GM08714 (cell line): ENCODE results near the gene GNAI2.

Experiments
- H3K4me3 ChIP-seq: fragments of 200-500 bp; sonication (Bioruptor generic); 2 replicates; pipeline ENCODE4 v1.5.1; 2014; ENCODE audit warnings: mild to moderate bottlenecking, low read length, inconsistent platforms
- ZNF274 ChIP-seq: IDR thresholded peaks from 2 replicates; pipeline ENCODE4 v1.6.1; 2012; ENCODE audit warnings: mild to moderate bottlenecking, low read depth, low read length

GNAI2 gene

DNA sequence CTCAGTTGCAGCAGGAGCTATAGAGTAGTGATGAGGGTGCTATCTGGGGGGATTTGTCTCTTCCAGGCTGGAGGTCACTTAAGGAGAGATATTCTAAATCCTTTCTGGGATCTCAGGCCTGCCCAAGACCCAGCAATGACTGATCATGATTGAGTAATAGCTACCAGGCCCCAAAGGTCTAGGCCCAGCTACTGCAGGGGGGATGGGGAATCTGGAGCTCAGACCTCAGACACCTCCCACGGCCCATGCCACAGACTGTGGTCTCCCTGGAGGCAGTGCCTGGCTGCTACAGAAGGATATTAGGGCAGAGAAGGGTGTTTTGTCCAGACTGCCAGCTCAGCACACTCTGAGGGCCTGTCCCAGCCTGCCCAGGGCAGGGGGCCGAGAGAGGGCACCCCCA lies 24.1 kb upstream of the GNAI2 start:
- TF ChIP-seq ZNF274, result no peak
- no peak overlapping the region for H3K4me3 ChIP-seq

DNA sequence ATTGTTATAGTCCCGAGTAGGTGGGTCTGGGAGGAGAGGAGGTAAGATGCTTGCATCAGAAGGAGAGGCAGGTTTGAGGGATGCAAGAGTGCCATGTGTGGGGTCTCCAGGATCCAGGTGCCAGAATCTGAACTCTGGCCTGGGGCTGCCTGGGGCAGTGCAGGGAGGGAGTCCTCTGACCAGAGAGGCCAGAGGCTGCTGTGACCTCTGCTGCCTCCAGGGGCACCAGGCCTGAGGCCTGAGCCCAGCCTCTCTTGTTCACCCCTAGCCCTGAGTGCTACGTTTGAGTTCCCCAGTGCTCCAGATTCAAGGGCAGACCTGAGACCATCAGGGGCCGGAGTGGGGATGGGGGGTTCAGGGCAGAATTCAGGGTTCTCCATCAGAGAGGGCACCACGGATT lies 23.5 kb upstream of the GNAI2 start:
- no peak overlapping the region for H3K4me3 ChIP-seq
- no peak for TF ChIP-seq ZNF274

DNA sequence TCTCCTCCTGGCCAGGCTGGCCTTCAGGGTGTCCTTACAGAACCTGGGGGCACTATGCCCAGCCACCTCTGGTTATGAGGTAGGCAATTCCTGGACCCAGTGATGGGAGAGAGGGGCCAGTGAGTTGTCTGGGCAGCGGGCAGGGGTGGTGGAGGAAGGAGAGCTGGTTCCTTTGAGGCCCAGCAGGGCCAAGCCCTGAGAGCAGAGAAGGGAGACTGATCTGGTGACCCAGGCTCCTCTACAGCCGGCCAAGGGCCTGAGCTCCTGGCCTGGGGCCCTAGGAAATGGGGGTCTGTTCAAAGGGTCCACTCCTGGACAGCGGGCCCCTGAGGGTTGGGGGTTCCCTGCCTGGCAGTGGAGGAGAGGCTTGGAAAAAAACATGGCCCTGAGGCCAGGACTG lies 23.0 kb upstream of the GNAI2 start:
- no peak for TF ChIP-seq ZNF274
- no peak overlapping the region for H3K4me3 ChIP-seq

DNA sequence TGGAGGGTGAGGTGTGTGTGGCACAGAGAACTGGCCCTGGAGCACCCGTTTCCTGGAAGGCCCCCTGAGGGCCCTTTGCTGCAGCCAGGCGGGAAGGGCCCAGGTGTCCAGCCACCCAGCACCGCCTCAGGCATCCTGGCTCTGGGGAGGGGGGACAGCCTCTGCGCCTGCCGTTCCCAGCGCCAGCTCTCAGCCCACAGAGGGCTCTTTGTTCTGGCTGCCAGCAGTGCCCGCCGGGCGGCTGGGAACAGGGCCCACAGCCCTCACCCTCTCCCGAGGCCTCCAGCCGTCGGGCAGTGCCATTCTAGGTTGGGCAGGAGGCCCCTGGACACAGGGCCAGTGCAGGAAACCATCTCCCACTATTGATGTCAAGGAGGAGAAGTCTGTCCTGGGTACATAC lies 22.6 kb upstream of the GNAI2 start:
- H3K4me3 ChIP-seq, result no peak overlapping the region
- no peak for TF ChIP-seq ZNF274

DNA sequence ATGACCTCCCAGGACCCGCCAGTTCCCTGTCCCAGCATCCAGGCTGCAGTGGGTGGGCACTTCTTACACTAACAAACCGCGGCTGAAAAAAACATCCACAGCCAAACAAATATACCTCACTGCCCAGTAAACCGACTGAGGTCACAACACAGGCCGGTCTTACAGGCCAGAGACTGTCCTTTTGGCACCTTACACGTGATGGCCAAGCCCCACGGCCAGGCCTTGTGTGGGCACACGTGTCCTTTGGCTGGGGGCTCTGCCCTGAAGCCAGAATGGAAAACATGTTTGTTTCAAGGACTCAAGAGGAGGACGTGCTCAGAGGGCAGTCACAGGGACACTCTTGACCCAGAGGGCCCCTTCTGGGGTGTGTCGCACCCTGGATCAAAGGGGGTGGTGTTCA lies 21.2 kb upstream of the GNAI2 start:
- H3K4me3 ChIP-seq, result no peak overlapping the region
- TF ChIP-seq ZNF274, result no peak

DNA sequence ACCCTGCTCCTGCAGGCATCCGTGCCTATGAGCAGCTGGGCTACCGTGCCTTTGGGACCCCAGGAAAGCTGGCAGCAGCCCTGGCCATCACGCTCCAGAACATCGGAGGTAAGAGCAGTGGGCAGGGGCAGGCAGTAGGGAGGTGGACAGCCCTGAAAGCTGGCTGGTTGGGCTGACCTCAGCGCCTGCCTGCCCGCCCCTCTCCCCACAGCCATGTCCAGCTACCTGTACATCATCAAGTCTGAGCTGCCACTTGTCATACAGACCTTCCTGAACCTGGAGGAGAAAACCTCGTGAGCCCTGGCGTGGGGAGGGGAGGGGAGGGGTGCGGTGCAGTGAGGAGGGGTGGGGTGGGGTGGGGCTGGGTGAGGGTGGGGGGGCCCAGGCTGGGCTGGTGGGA lies 20.5 kb upstream of the GNAI2 start:
- TF ChIP-seq ZNF274, result no peak
- H3K4me3 ChIP-seq, result no peak overlapping the region

DNA sequence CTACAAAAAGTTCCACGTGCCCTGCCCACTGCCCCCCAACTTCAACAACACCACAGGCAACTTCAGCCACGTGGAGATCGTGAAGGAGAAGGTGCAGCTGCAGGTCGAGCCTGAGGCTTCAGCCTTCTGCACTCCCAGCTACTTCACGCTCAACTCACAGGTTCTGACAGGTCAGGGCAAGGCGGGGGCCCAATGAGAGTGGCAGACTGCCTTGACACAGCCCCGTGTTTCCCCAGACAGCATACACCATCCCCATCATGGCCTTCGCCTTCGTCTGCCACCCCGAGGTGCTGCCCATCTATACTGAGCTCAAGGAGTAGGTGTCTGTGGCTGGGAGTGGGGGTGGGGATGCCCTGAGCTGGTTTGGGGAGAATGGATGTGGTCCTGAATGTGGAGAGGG lies 18.3 kb upstream of the GNAI2 start:
- H3K4me3 ChIP-seq, result no peak overlapping the region
- TF ChIP-seq ZNF274, result no peak

DNA sequence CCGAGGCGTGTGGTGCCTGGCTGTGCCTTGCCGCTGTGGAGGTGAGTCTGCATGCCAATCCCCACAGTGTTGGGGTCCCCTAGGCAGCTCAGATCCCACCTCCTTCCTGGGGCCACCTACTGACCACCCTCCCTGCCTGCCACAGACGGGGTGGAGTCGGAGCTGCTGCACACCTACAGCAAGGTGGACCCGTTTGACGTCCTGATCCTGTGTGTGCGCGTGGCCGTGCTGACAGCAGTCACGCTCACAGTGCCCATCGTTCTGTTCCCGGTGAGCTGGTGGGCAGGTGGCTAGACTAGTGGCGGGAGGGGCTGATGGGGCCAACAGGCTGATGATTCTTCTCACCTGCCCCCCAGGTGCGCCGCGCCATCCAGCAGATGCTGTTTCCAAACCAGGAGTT lies 17.6 kb upstream of the GNAI2 start:
- TF ChIP-seq ZNF274, result no peak
- no peak overlapping the region for H3K4me3 ChIP-seq

DNA sequence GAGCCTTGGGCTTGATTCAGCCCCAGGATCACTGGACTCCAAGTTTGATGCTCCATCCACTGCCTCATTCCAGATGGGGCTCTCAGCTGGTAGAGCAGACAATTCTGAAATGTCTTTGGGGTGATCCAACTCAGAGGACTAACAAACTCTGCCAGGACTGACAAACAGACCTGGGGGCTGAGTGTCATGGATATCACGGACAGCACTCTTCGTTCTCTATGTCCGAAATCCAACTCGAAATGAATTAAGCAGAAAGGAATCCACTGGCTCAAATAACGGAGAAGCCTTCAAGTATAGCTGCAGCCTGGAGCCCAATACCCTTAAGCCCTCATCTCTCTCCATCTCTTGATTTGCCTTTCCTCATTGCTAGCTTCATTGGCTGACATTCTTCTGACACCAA lies 16.7 kb upstream of the GNAI2 start:
- TF ChIP-seq ZNF274, result no peak
- H3K4me3 ChIP-seq, result no peak overlapping the region

DNA sequence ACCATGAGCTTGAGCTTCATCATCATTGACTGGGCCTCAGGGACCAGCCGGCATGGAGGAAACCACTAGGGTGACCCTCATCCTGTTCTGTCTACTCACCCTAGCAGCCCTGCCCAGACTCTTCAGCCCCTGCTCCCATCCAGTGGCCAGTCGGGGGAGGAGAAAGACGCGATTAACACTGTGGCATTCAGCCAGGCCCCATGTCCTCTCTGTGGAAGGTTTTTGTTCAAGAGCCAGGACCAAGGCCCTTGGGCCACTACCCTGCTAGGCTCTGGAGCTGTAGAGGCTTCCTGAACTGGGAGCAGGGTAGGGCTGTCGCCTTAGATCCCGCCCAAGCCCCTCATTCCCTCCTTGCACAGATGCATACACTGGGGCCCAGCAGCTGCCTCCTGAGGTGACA lies 15.9 kb upstream of the GNAI2 start:
- no peak for TF ChIP-seq ZNF274

DNA sequence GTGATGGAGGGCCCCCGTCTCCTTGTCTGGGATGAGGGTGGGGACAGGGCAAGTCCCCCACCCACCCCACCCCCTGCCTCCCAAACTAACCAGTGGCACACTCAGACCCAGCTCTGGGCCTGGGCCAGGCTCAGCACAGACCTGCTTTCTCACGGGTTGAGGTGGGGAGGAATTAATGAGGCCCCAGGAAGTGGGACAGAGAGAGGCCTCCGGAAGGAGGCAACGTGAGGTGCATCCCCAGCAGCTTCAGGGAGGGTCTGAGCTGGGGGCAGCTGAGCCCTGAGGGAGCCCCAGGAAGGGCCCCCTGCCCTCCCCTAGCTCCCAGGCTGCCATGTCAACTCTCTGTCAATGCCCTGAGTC lies 15.0 kb upstream of the GNAI2 start:
- no peak for TF ChIP-seq ZNF274
- H3K4me3 ChIP-seq, result no peak overlapping the region

More for the DNA sequence above, 15.9 kb upstream of the GNAI2 start:
- H3K4me3 ChIP-seq, result no peak overlapping the region

DNA sequence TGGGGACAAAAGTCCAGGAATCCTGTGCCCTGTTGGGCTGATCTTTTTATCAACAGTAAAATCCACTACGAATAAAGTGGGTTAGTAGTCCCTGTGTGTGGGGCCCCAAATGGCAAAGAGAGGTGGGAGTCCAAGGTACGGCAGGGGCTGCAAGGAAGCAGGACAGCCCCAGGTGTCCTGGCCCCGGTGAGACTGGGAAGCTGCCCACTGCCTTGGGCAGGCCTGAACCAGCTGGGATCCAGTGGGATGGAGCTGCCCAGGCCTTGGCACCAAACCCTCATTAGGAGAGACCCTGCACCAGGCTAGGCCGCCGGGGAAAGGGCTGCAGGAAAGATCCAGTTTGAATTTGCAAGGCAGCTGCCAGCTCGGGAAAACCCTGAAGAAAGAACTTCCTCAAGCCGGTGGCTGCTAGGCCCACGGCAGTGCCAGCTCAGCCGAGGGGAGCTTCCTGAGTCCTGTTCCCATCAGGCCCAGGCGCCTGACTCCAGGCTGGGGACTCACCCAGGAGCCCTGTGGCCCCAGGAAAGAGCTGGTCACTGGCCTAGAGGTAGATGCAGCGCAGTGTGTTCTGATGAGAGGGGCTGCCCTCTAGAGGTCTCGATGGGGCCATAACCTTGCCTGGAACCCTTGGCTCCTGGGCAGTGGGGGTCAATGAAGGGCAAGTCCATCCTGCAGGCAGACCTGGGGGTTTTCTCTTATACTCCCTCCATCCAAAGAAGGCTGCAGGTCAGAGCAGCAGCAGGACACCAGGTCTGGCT lies 14.4 kb upstream of the GNAI2 start:
- no peak for TF ChIP-seq ZNF274
- no peak overlapping the region for H3K4me3 ChIP-seq

DNA sequence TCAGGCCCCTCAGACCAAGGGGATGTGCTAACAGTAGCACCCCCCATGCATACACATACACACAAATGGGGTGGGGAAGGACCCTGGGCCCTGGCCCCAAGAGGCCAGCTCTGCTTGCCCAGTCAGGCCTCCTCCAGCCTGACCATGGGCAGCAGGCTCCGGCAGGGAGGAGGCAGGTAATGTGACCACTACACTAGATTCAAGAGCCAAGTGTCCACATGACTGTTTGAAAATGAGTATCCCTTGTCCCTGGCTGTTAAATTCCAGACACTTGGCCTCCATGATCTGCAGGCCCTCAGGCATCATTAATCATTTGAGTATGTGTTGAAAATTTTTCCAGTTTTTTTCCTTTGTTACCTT lies 13.9 kb upstream of the GNAI2 start:
- no peak for TF ChIP-seq ZNF274
- H3K4me3 ChIP-seq, result no peak overlapping the region

DNA sequence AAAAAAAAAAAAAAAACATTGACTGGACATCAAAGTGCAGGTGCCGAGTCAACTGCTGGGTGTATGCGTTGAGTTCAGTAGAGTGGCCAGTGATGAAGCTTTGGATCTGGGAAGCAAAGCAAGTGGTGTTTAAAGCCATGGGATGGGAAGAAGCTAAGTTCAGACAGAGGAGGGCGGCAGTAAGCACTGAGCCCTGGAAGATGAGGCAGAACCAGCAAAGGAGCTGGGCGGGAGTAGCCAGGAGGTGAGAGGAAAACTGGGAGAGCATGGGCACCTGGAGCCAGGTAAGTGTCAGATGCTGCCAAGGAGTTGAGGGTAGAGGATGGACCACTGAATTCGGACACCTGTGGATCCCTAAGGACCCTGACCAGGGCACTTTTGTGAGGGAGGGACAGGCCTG lies 11.4 kb upstream of the GNAI2 start:
- no peak for TF ChIP-seq ZNF274
- H3K4me3 ChIP-seq, result no peak overlapping the region

DNA sequence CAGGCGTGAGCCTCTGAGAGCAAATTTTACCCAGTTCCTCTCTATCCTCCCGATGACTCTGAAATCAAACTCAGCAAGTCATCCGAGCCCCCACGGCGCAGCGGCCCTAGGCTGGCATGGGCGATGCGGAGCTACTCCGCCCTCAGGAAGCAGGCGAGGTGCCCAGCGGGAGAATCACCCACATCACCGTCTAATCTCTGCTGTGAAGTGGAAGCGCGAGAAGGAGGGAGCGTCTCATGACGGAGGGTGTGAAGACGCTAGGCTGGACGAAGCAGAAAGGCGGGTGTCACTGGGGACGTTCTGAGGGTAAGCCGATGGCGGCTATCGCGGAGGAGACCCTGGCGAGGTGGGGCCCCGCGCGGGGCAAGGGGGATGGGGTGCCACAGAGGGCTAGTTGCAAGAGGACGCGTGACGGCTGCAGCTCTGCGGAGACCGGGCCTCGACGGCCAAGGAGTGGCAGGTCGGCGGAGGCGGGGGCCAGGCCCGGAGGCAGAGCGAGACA lies 9.1 kb upstream of the GNAI2 start:
- H3K4me3 ChIP-seq, result peak overlapping the region; percentile 29; the same call in 1 of the 2 replicates
- TF ChIP-seq ZNF274, result no peak

DNA sequence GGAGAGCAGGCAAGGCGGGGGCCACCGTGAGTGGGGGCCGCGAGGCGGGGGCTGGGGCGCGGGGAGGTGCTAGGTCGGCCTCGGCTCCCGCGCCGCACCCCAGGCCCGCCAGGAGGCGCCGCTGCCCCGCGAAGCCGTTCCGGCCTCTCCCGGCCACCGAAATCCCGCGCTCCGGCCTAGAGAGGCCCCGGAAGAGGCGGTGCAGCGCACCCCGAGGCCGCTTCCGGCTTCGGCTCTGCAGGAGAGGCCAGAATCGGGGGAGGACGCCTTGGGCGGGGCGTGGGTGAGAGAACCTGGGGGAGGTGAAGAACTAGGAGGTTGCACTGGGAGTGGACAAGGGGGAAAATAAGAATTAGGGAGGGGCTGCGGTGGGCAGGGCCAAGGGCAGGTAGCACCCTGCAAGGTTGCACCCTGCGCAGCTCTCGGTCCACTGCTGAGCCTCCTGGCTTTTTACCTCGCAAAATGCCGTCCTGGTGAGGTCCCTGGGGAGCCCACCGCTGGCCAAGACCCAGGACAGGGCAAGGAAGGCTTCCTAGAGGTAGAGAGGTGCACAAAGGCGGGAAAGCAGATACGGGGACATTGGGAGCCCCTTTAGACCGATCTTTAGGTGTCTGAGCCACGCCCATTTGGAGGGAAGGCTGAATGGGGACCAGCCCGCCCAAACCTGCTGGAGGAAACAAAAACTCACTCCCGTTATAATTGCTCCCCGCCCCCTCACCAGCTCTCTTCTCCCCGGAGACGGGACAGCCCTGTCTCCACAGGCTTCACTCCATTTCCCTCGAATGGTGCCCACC lies 8.4 kb upstream of the GNAI2 start:
- H3K4me3 ChIP-seq, result peak overlapping the region; percentile 73
- TF ChIP-seq ZNF274, result no peak

DNA sequence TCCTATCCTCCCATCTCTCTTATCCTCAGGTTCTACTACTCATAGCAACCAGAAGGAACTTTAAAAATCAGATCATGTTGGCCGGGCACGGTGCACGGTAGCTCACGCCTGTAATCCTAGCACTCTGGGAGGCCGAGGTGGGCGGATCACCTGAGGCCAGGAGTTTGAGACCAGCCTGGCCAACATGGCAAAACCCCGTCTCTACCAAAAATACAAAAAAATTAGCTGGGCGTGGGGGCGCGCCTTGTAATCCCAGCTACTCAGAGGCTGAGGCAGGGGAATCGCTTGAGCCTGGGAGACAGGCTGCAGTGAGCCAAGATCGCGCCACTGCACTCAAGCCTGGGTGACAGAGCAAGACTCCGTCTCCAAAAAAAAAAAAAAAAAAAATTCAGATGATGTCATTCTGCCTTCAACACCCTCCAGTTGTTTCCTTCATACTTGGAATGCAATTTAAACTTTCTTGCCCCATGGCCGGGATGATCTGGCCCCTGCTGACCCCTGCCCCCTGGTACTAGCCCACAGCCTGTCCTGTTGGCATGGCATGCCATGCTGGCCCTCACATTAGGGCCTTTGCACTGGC lies 7.7 kb upstream of the GNAI2 start:
- H3K4me3 ChIP-seq, result peak overlapping the region; percentile 73; the same call in 1 of the 2 replicates
